HG03442 (cell line): ENCODE data around the gene WASHC2A.
"Not testable (repeated sequence)": the region's sequence is repeated elsewhere in the genome, so short reads cannot be mapped to it uniquely, and the experiment has no call there.

Experiments used
- ATAC-seq: cut with Tn5 transposase; IDR thresholded peaks from one replicate; pipeline ENCODE4 v1.9.1; 2021; ENCODE audit warnings: mild to moderate bottlenecking, moderate library complexity; ENCODE audit not compliant: unreplicated experiment

The WASHC2A gene

GRCh38 chr10:50145575-50145974, 77.8 kb downstream of the WASHC2A start:
- ATAC-seq, result not testable (repeated sequence)

GRCh38 chr10:50152792-50153272, 85.1 kb downstream of the WASHC2A start:
- ATAC-seq, result no peak

- ATAC-seq, result not testable (repeated sequence)
Measured at GRCh38 chr10:50157868-50158267, 90.1 kb downstream of the WASHC2A start.

GRCh38 chr10:50159856-50160255, 92.1 kb downstream of the WASHC2A start:
- ATAC-seq, result not testable (repeated sequence)

GRCh38 chr10:50165038-50165437, 97.3 kb downstream of the WASHC2A start:
- not testable (repeated sequence) for ATAC-seq

- not testable (repeated sequence) for ATAC-seq
Measured at GRCh38 chr10:50167833-50168232, 100.1 kb downstream of the WASHC2A start.

- not testable (repeated sequence) for ATAC-seq
Measured at GRCh38 chr10:50169506-50169905, 101.8 kb downstream of the WASHC2A start.

- not testable (repeated sequence) for ATAC-seq
Measured at GRCh38 chr10:50174788-50175525, 107.2 kb downstream of the WASHC2A start.
